Measurements from ENCODE around the gene GLI1. TPM values are rescaled to one million over a fixed set of nuclear protein-coding genes. Genes with fewer than 3 reads are reported as not detected.

Gene GLI1
- polyA plus RNA-seq, 1 donor = 23.9 TPM

GRCh38 chr12:57461276-57461916, 1.8 kb downstream of the GLI1 start:
- DNase-seq = peak; percentile 80

- no peak for DNase-seq
These were observed 2.3 kb downstream of the GLI1 start for GRCh38 chr12:57461917-57462250.

GRCh38 chr12:57462251-57462911, 2.8 kb downstream of the GLI1 start:
- DNase-seq = peak; percentile 91

- DNase-seq = no peak
These were observed 3.3 kb downstream of the GLI1 start for GRCh38 chr12:57462912-57463253.

- no peak for DNase-seq
These were observed 5.0 kb downstream of the GLI1 start for GRCh38 chr12:57464569-57464968.

- DNase-seq = no peak
These were observed 5.6 kb downstream of the GLI1 start for GRCh38 chr12:57465030-57465746.

GRCh38 chr12:57465747-57466505, 6.3 kb downstream of the GLI1 start:
- DNase-seq = no peak

- DNase-seq = no peak
These were observed 7.8 kb downstream of the GLI1 start for GRCh38 chr12:57467212-57467874.

GRCh38 chr12:57467915-57468314, 8.3 kb downstream of the GLI1 start:
- DNase-seq = no peak

GRCh38 chr12:57469296-57470164, 9.9 kb downstream of the GLI1 start:
- no peak for DNase-seq

- no peak for DNase-seq
These were observed 10.8 kb downstream of the GLI1 start for GRCh38 chr12:57470286-57470969.

- no peak for DNase-seq
These were observed 11.5 kb downstream of the GLI1 start for GRCh38 chr12:57470970-57471656.

- no peak for DNase-seq
These were observed 12.1 kb downstream of the GLI1 start for GRCh38 chr12:57471661-57472060.

GRCh38 chr12:57472391-57472790, 12.8 kb downstream of the GLI1 start:
- no peak for DNase-seq

GRCh38 chr12:57473392-57473791, 13.8 kb downstream of the GLI1 start:
- DNase-seq = no peak

GRCh38 chr12:57473886-57474285, 14.3 kb downstream of the GLI1 start:
- DNase-seq = no peak

GRCh38 chr12:57474430-57474829, 14.8 kb downstream of the GLI1 start:
- no peak for DNase-seq

- no peak for DNase-seq
These were observed 15.3 kb downstream of the GLI1 start for GRCh38 chr12:57474862-57475261.

GRCh38 chr12:57475271-57476161, 15.9 kb downstream of the GLI1 start:
- DNase-seq = no peak

All from left kidney (tissue), 2 donors.